IPS-20b (cell line): ENCODE results near the gene KLK6.
"Not testable (repeated sequence)": the region's sequence is repeated elsewhere in the genome, so short reads cannot be mapped to it uniquely, and the experiment has no call there.

ENCODE experiments used
- H3K27ac ChIP-seq: one replicate; pipeline ENCODE4 v1.5.1; 2013; ENCODE audit warnings: low read length
- H3K27me3 ChIP-seq: 2 replicates; pipeline ENCODE4 v1.6.1; 2013; ENCODE audit warnings: mild to moderate bottlenecking, low read length, inconsistent platforms; ENCODE audit not compliant: insufficient read depth
- H3K36me3 ChIP-seq: 2 replicates; pipeline ENCODE4 v1.6.1; 2013; ENCODE audit warnings: low read depth, mild to moderate bottlenecking, inconsistent platforms, low read length, moderate library complexity; ENCODE audit not compliant: insufficient read depth
- H3K4me1 ChIP-seq: 2 replicates; pipeline ENCODE4 v1.6.1; 2013; ENCODE audit warnings: mild to moderate bottlenecking, control low read depth, inconsistent platforms, low read length, moderate library complexity; ENCODE audit not compliant: insufficient read depth
- H3K4me3 ChIP-seq: 2 replicates; pipeline ENCODE4 v1.5.1; 2013; ENCODE audit warnings: mild to moderate bottlenecking, low read length, inconsistent platforms
- H3K9ac ChIP-seq: 2 replicates; pipeline ENCODE4 v1.6.1; 2013; ENCODE audit warnings: low read depth, mild to moderate bottlenecking, inconsistent platforms, low read length, moderate library complexity
- H3K9me3 ChIP-seq: 2 replicates; pipeline ENCODE4 v1.6.1; 2013; ENCODE audit warnings: mild to moderate bottlenecking, low read depth, low read length, inconsistent platforms; ENCODE audit not compliant: insufficient read depth

KLK6 gene

DNA sequence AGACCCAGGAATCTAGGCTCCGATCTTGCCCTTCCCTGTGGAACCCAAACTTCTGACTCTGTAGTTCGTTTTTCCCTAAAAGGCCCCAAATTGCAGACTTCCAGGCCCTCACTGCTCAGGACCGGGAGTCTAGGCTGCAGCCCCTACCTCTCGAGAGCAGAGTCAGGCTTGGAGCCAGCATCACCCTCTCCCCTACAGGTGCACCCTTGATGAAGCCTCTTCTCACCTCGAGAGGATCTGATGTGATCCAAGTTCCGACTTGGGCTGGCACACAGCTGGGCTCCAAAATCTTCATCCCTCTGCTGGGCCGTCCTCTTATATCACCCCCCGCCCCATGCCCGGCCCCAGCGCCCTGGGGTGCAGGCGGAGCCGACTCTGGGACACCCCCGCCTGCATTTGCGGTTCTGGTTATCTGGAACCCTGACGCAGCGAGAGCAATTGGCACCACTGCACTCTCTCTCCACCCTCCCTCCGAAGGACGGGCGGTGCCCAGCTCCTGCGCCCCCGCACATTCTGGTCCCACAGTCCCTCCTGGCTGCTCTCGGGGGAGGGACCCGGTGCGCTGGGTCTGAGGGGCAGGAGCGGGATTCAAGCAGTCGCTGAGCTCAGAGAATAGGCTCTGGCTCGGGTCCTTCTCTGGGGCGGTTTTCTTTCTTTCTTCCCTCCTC is 14.4 kb upstream of the KLK6 start, which contains the start of gene KLK7:
TSS of gene KLK7 (minus strand) at position 293 of the 668 bp plus-strand sequence. CDS start 1,518 bp downstream, outside the sequence.
- peak within 1 kb of the TSS; percentile 55; the same call in 1 of the 2 replicates for H3K4me3 ChIP-seq
- peaks cover 20% of the 10 kb centered on the region for H3K27me3 ChIP-seq
- no peaks in the 10 kb centered on the region for H3K36me3 ChIP-seq
- peaks cover 2% of the 10 kb centered on the region; the same call in 1 of the 2 replicates for H3K9me3 ChIP-seq
- H3K9ac ChIP-seq: no peak within 1 kb of the TSS
- no peak within 1 kb of the TSS for H3K27ac ChIP-seq
- H3K4me1 ChIP-seq: no peaks in the 10 kb centered on the region

DNA sequence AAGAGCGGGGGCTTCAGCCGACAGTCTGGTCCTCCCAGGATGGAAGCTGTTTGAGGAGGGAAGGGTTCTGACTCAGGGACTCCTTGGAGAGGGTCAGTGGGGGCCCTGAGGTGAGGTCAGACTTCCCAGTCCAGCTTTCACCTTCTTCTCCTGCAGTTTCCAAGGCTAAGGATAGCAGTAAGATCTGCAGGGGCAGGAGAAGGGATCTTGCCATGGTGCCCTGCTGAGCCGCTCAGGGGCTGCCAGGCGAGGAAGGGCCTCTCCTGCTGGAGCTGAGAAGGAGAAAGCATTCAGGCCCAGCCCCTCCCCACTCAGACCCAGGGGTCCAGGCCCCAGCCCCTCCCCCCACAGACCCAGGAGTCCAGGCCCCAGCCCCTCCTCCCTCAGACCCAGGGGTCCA is 12.8 kb upstream of the KLK6 start:
- Histone ChIP-seq H3K36me3 (no peaks in the 10 kb centered on the region), H3K9ac (no peak overlapping the region), H3K4me1 (no peaks in the 10 kb centered on the region), H3K27me3 (peaks cover 7% of the 10 kb centered on the region; the same call in 1 of the 2 replicates), H3K9me3 (peaks cover 3% of the 10 kb centered on the region; the same call in 1 of the 2 replicates), H3K27ac (no peak overlapping the region), H3K4me3 (no peak overlapping the region)

DNA sequence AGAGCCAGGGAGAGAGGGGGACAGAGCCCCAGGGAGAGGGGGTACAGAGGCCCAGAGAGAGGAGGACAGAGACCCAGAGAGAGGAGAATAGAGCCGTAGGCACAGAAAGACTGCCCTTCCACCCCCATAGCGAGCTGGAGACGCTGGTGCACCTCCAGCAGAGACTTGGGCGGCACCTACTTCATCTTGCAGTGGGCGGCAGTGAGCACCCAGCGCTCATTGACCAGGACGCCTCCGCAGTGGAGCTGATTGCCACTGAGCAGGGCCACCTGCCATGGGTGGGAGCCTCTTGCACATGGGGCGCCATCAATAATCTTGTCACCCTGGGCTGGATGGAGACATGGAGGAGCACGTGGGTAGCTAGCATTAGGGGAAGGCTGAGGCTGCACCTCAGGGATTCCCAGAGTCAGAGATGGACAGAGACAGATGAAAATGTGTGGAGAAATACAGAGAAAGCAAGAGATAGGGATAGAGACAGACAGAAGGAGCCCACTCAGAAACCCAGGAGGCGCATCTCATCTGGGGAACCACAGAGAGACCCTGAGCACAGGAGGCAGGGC is 12.3 kb upstream of the KLK6 start:
- no peak overlapping the region for H3K4me3 ChIP-seq

GRCh38 chr19:50980208-50980607 is 10.8 kb upstream of the KLK6 start:
- Histone ChIP-seq H3K4me1 (no peaks in the 10 kb centered on the region), H3K27me3 (peaks cover 7% of the 10 kb centered on the region; the same call in 1 of the 2 replicates), H3K4me3 (no peak overlapping the region), H3K36me3 (no peaks in the 10 kb centered on the region), H3K9ac (no peak overlapping the region), H3K27ac (no peak overlapping the region), H3K9me3 (peaks cover 5% of the 10 kb centered on the region; the same call in 1 of the 2 replicates)

More for the DNA sequence above, 12.3 kb upstream of the KLK6 start:
- H3K4me1 ChIP-seq: no peaks in the 10 kb centered on the region
- H3K9me3 ChIP-seq: peaks cover 5% of the 10 kb centered on the region; the same call in 1 of the 2 replicates
- no peak overlapping the region for H3K9ac ChIP-seq
- no peaks in the 10 kb centered on the region for H3K36me3 ChIP-seq
- peaks cover 7% of the 10 kb centered on the region; the same call in 1 of the 2 replicates for H3K27me3 ChIP-seq
- no peak overlapping the region for H3K27ac ChIP-seq

GRCh38 chr19:50979758-50980157 is 10.4 kb upstream of the KLK6 start:
- Histone ChIP-seq H3K4me3 (no peak overlapping the region), H3K9ac (no peak overlapping the region), H3K4me1 (no peaks in the 10 kb centered on the region), H3K36me3 (no peaks in the 10 kb centered on the region), H3K27ac (no peak overlapping the region), H3K27me3 (peaks cover 7% of the 10 kb centered on the region; the same call in 1 of the 2 replicates), H3K9me3 (peaks cover 5% of the 10 kb centered on the region; the same call in 1 of the 2 replicates)

GRCh38 chr19:50978772-50979390 is 9.5 kb upstream of the KLK6 start:
- Histone ChIP-seq H3K36me3 (no peaks in the 10 kb centered on the region), H3K4me1 (no peaks in the 10 kb centered on the region), H3K27me3 (peaks cover 4% of the 10 kb centered on the region; the same call in 1 of the 2 replicates), H3K27ac (no peak overlapping the region), H3K4me3 (no peak overlapping the region), H3K9ac (no peak overlapping the region), H3K9me3 (peaks cover 5% of the 10 kb centered on the region; the same call in 1 of the 2 replicates)

DNA sequence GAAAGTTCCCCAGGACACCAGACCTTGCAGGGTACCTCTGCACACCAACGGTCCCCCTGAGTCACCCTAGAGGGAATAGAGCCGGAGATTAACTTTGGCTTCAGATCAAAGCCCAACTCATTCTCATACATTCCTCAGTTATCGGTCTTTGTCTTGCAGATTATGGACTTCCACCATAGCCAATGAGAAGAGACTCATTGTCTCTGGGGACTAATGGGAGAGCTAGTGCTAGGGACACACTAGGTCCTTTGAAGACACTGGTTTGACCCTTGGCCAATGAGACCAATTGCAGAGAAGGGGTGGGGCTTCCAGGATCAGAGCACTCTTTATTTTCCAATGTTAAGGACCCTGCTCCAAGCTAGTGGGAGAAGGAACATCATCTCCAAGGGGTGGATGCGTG is 8.2 kb upstream of the KLK6 start:
- Histone ChIP-seq H3K36me3 (no peaks in the 10 kb centered on the region), H3K4me1 (no peaks in the 10 kb centered on the region), H3K9me3 (peaks cover 5% of the 10 kb centered on the region; the same call in 1 of the 2 replicates), H3K4me3 (no peak overlapping the region), H3K9ac (no peak overlapping the region), H3K27me3 (no peaks in the 10 kb centered on the region), H3K27ac (no peak overlapping the region)

DNA sequence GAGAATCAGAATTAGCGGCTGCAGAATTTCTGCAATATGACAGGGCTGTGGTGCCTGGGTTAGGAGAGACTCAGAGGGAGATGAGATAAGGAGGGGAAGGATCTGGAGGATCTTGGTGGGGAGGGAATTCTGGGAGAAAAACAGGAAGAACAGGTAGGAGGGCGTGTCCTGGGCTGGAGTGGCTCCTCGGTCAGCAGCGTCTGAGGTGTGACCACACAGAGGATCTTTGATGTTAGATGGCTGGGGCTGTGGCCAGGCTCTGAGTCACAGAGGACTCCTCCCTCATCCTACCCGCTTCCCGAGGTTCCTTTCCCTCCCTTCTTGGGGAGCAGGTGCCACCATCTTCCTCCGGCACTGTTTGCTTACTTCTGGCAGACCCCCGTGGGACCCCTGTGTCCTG is 6.4 kb upstream of the KLK6 start:
- Histone ChIP-seq H3K9ac (no peak overlapping the region), H3K9me3 (peaks cover 5% of the 10 kb centered on the region; the same call in 1 of the 2 replicates), H3K27me3 (no peaks in the 10 kb centered on the region), H3K4me3 (no peak overlapping the region), H3K27ac (no peak overlapping the region), H3K36me3 (no peaks in the 10 kb centered on the region), H3K4me1 (no peaks in the 10 kb centered on the region)

- H3K9ac ChIP-seq: no peak overlapping the region
- H3K27me3 ChIP-seq: no peaks in the 10 kb centered on the region
- H3K9me3 ChIP-seq: peaks cover 5% of the 10 kb centered on the region; the same call in 1 of the 2 replicates
- no peak overlapping the region for H3K27ac ChIP-seq
- H3K36me3 ChIP-seq: no peaks in the 10 kb centered on the region
- no peak overlapping the region for H3K4me3 ChIP-seq
- H3K4me1 ChIP-seq: no peaks in the 10 kb centered on the region
Observed at GRCh38 chr19:50974702-50975556, 5.5 kb upstream of the KLK6 start.

- H3K27me3 ChIP-seq: no peaks in the 10 kb centered on the region
- H3K36me3 ChIP-seq: no peaks in the 10 kb centered on the region
- H3K4me1 ChIP-seq: no peaks in the 10 kb centered on the region
- no peak overlapping the region for H3K27ac ChIP-seq
- no peak overlapping the region for H3K9ac ChIP-seq
- no peak overlapping the region for H3K4me3 ChIP-seq
- peaks cover 5% of the 10 kb centered on the region; the same call in 1 of the 2 replicates for H3K9me3 ChIP-seq
Observed at GRCh38 chr19:50972795-50973376, 3.5 kb upstream of the KLK6 start.

DNA sequence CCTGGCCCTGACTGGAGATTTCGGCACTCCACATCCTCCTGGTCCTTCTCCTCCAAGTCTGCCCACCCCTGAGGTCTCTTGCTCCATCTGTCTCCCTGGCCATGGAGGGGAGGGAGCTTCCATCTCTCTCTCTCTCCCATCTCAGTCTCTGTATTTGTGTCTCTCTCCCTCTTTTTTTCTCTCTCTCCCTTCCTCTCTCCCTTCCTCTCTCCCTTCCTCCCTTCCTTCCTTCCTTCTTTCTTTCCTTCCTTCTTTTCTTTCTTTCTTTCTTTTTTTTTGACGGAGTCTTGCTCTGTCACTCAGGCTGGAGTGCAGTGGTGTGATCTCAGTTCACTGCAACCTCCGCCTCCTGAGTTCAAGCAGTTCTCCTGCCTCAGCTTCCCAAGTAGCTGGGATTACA is 419 bp upstream of the KLK6 start:
- H3K4me1 ChIP-seq, H3K27ac ChIP-seq, H3K9me3 ChIP-seq, H3K4me3 ChIP-seq, H3K27me3 ChIP-seq, H3K36me3 ChIP-seq, H3K9ac ChIP-seq: not testable (repeated sequence)
